ENCODE measurements around the gene TMEM41A.

TMEM41A gene

DNA sequence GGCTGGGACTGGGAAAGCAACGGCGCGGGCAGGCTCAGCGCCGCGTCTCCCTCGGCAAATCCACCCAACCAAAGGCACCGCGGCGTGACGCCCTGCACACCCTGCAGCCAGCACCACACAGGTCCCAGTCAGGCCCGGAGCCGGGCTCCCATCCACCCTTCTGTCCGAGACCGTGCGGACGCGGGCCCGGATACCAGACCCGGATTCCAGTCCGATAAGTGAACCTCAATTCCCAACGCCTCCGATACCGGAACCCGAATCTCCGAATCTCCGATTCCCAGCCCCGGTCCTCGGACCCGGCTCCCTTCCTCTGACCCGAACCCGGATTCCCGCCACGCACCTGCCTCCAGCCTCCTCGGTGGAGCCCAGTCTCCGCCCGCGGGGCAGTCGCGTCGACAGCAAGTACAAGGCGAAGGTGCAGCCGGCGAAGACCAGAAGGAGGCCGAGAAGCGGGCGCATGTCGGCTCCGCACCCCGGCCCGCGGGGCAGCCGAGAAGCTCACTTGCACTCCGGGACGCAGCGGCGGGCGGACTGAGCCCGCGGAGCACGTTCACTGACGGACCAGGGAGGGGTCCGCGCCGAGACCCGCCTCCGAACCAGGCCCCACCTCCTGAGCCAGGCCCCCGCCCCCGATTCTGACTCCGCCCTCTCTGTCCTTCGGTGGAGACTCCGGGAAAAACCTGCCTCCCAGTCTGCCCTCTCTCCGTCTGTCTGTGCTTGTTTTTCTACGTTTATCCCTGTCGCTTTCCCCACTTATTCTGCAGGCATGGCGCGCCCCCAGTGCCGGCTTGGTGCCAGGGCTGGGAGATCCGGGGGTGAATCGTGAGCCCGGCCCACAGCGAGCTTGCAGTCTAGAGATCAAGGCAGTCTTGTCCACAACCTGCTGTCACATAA lies at the start of gene TMEM41A:
TMEM41A (minus strand) TSS at position 533 of the 894 bp plus-strand sequence; CDS start at position 459, 74 bp downstream.
- DNase-seq, result peak; percentile 82

- no peak for DNase-seq
Observed at GRCh38 chr3:185540695-185541094, 41.9 kb upstream of the TMEM41A start.

GRCh38 chr3:185539934-185540333 lies 41.1 kb upstream of the TMEM41A start:
- no peak for DNase-seq

- DNase-seq, result no peak
Observed at GRCh38 chr3:185537369-185537970, 38.6 kb upstream of the TMEM41A start.

- no peak for DNase-seq
Observed at GRCh38 chr3:185534511-185534910, 35.7 kb upstream of the TMEM41A start.

DNA sequence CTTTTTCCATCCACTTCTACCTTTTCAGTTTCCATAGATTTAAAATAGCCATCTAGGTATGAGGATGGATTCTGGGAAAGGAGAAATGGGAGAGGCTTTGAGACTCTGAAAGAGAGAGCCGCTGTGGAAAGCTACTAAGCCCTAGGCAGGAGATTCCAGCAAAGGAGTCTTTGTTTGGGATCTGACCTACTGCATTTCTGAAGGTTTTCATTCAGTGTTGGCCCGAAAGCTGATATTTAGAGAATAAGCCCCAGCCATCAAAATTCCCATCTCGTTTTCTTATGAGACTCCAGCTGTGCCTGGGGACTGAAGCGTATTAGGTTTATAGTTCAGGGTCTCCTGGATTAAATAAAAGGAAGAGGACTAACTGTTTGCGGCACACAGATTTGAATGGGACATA lies 34.1 kb upstream of the TMEM41A start:
- DNase-seq, result no peak

GRCh38 chr3:185530856-185531255 lies 32.0 kb upstream of the TMEM41A start:
- no peak for DNase-seq

GRCh38 chr3:185528532-185528931 lies 29.7 kb upstream of the TMEM41A start:
- no peak for DNase-seq

GRCh38 chr3:185527364-185527763 lies 28.5 kb upstream of the TMEM41A start:
- DNase-seq, result no peak

DNA sequence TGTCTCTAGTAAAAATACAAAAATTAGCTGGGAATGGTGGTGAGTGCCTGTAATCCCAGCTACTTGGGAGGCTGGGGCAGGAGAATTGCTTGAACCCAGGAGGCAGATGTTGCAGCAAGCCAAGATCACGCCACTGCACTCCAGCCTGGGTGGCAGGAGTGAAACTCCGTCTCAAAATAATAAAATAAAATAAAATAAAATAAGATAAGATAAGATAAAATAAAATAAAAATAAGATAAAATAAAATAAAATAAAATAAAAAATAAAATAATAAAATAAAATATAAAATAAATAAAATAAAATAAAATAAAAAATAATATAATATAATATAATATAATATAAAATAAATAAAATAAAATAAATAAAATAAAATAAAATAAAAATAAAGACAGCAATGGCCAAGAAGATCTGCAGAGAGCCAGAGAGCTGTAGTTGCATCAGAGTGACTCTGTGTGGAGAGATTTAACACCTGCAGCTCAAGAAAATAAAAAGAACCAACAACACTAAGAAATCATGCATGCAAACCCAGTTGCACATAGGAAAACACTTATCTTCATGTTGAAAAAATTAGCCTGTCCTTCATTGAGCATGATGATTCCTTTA lies 27.6 kb upstream of the TMEM41A start:
- no peak for DNase-seq

DNA sequence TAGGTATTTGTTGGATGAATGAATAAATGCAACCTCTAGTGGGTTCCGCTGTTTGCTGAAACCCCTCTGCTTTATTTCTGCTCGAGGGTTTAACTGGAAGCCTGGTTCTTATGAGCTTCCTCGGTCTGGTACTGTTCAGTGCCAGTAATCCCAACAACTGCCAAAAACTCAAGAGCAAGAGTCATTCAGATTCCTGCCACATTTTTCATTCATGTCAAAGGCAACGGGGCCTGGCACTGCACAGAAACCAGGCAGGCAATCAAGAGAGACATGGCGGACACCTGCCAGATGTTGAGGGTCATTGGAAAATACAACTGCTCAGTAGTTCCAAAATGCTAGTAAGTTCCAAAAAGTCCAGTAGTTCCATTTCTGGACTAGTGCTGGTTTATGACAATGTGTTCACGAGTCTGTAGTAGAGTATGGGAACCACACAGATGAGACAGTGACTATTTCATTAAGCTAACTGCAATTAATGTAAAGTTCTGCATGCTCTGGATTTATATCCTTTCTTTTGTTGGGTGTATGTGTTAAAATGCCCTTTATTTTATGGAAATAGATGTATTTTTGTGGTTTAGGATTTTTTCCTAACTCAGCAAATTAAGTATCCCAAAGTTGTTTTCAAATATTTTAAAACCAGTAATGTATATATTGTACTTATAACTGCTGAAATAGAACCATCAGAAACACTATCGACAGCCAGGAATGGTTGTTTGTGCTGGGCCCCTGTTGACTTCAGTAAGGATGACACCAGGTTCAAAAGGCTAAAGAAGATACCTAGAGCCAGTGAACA lies 22.7 kb upstream of the TMEM41A start:
- DNase-seq, result no peak

- DNase-seq, result no peak
Observed at GRCh38 chr3:185519021-185519420, 20.2 kb upstream of the TMEM41A start.

DNA sequence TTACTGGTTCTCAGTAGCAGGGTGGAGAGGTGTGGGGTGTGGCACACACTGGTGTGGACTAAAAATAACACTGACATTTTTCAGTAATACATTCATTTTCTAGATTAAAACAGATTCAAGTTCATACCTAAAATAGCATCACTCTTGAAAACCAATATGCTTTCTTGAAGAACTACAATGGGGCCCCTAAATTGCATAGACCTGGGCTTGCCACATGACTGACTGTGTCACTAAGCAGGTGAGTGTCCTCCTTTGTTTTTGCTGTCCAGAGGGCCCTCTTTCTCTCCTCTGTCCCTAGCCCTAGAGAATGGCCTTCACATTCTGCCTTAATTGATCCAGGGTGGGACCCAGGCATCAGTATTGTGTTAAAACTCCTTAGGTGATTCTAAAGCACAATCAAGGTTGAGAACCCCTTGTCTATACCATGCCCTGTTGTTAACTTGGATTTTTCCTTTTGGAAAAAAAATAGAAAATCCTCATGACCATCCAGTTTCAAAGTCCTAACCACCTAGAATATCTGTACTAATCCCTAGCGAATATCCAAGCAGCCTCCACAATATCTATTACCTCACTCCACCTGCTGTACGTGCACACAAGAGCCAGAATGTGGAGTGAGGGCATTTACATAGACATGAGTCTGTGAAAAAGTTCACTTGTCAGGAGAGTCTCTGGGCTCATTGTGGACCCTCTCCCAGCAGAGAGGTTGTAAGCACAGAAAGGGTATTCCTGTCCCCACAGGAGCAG lies 18.7 kb upstream of the TMEM41A start:
- DNase-seq, result no peak

- DNase-seq, result no peak
Observed at GRCh38 chr3:185511711-185512110, 12.9 kb upstream of the TMEM41A start.

- DNase-seq, result no peak
Observed at GRCh38 chr3:185508335-185508991, 9.6 kb upstream of the TMEM41A start.

DNA sequence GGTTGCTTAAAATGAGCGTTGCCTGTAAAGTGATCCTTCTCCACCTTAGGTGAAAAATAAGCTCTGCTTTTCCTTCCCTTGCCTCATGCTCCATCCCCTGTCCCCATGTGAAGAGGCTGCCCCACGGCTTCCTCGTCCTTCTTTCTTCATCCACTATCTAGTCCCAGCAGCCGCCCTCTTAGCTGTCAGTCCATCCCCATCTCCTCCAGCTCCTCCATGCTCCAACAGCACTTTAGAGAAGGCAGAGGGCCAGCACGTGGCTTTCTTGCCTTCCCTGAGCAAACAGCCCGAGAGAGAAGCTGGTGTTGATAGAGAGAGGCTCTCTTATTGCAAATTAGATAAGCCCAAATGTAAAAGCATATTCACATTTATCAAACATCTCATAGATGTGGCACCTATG lies 9.0 kb upstream of the TMEM41A start:
- no peak for DNase-seq

DNA sequence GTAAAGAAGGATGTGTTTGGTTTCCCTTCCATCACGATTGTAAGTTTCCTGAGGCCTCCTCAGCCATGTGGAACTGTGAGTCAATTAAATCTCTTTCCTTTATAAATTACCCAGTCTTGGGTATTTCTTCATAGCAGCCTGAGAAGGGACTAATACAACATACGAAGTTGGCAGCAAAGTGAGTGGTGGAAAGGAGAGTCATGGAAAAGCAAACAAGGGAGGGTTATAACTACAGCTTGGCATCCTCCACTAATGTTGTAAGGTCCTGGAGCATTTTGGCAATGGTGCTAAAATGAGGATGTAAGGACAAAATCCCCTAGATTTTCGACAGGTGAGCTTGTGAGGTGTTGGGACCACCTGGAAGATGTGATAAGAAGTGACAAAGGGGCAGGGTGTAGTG lies 5.8 kb upstream of the TMEM41A start:
- no peak for DNase-seq

DNA sequence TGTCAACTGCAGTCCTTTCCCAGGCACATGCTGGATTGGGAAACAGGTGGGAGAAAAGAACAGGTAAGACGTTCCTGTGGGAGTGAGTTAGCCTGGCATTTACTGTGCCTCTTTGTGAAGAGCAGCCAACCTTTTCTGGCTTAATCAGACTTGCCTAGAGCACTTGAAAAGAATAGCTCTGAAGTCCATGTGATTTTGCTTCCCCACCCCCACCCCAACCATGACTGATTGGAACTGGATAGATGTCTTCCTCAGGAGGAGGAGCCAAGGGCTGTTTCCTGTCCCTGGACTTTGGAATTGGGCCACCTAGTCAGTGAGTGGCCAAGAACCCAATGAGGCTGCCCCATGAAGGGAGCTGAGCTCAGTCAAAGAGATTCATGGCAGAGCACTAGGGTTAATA lies 4.7 kb upstream of the TMEM41A start:
- no peak for DNase-seq

GRCh38 chr3:185502987-185503386 lies 4.2 kb upstream of the TMEM41A start:
- DNase-seq, result no peak

DNA sequence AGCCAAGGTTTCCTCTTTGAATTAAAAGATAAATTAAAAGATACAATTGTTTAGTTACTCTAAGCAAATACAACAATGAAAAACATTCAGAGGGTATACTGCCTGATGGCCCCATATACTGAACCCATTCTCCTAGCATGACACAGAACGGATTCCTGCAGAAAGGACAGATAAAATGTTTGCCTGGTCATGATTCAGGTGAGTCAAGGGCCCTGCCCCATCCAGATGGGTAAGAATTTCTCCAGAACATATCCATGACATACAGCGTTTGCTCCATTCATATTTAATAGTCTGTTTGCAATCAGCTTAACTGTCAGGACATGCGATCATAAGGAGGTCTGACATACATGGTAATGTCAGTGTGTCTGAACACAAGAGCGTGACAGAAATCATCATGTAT lies 8.6 kb downstream of the TMEM41A start:
- DNase-seq, result no peak

DNA sequence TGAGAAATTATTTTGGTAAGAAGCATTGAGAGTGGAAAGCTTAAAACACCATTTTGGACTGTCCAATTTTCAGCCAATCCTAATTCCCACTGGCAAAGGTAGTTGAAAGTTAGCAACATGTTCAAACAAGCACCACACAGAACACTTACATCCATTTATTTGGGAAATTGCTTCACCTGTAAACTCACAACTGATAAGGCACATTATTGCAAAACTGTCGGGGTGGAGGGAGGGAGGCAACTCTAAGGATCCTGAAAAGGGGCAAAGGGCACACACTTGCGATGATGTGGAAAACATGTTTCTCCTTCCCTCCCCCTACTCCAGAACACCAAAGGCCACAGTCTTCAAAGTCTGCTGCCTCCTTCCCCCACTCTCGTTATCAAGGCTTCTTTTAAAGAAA lies 9.4 kb downstream of the TMEM41A start:
- no peak for DNase-seq

- DNase-seq, result no peak
Observed at GRCh38 chr3:185488465-185488864, 10.4 kb downstream of the TMEM41A start.

All from activated CD4-positive, alpha-beta T cell treated with anti-CD3 and anti-CD28 coated beads for 1 hour (primary cell).